CD14-positive monocyte (primary cell): ENCODE results near the gene TMEM234. TPM values are rescaled to one million over a fixed set of nuclear protein-coding genes. Genes with fewer than 3 reads are reported as not detected.

Experiments used
- DNase-seq, 3 donors: peaks; one replicate each; pipeline ENCODE4 v3.0.0-alpha.2; 2011 to 2022
- H2AFZ ChIP-seq: 2 replicates; pipeline ENCODE4 v1.6.0; 2012; ENCODE audit warnings: mild to moderate bottlenecking, low read depth, low read length, inconsistent platforms; ENCODE audit not compliant: insufficient read depth, poor library complexity, severe bottlenecking
- H3K27ac ChIP-seq, 2 donors: 1 replicate in 1 of 2; 2 replicates in 1 of 2; pipeline ENCODE4 v1.5.1; 2012 to 2013; ENCODE audit warnings: low read length in 2 of 2, control low read depth in 1 of 2, inconsistent platforms in 1 of 2, low read depth in 1 of 2, mild to moderate bottlenecking in 1 of 2
- H3K27me3 ChIP-seq, 2 donors: one replicate each; pipeline versions ENCODE4 v1.6.0 to v1.6.1; 2011 to 2013; ENCODE audit warnings: low read length in 2 of 2; ENCODE audit not compliant: control insufficient read depth in 2 of 2, insufficient read depth in 2 of 2
- H3K36me3 ChIP-seq, 2 donors: replicated peaks in 1 of 2; 1 replicate in 1 of 2; 2 replicates in 1 of 2; pipeline versions ENCODE4 v1.5.1 to v1.6.1; 2012 to 2013; ENCODE audit warnings: low read length in 2 of 2, control low read depth in 1 of 2, inconsistent platforms in 1 of 2, mild to moderate bottlenecking in 1 of 2; ENCODE audit not compliant: insufficient read depth in 2 of 2, control insufficient read depth in 1 of 2
- H3K4me1 ChIP-seq, 2 donors: 1 replicate in 1 of 2; 2 replicates in 1 of 2; pipeline versions ENCODE4 v1.5.1 to v1.6.1; 2012 to 2013; ENCODE audit warnings: low read length in 2 of 2, control low read depth in 1 of 2, inconsistent platforms in 1 of 2, mild to moderate bottlenecking in 1 of 2, moderate library complexity in 1 of 2; ENCODE audit not compliant: insufficient read depth in 2 of 2, control insufficient read depth in 1 of 2
- H3K4me2 ChIP-seq: replicated peaks from 2 replicates; pipeline ENCODE3; 2012; ENCODE audit warnings: low read length, moderate library complexity, mild to moderate bottlenecking; ENCODE audit not compliant: poor library complexity, severe bottlenecking; ENCODE audit errors: extremely low read depth
- H3K4me3 ChIP-seq, 3 experiments: fragments of 200-600 bp in 1 of 3; sonication (generic) in 1 of 3; replicated peaks in 1 of 3; 1 replicate in 2 of 3; 2 replicates in 1 of 3; pipeline ENCODE4 v1.5.1; 2011 to 2013; ENCODE audit warnings: low read length in 3 of 3, mild to moderate bottlenecking in 3 of 3, control low read depth in 2 of 3, low read depth in 2 of 3, inconsistent platforms in 1 of 3, moderate library complexity in 1 of 3
- H3K79me2 ChIP-seq: 2 replicates; pipeline ENCODE4 v1.6.0; 2012; ENCODE audit warnings: mild to moderate bottlenecking, control low read depth, inconsistent platforms, low read length, moderate library complexity; ENCODE audit not compliant: insufficient read depth
- H3K9ac ChIP-seq: 2 replicates; pipeline ENCODE4 v1.6.0; 2017; ENCODE audit warnings: low read length, mild to moderate bottlenecking; ENCODE audit not compliant: insufficient read depth, poor library complexity, severe bottlenecking
- H3K9me3 ChIP-seq, 2 donors: replicated peaks in 1 of 2; 1 replicate in 1 of 2; 2 replicates in 1 of 2; pipeline versions ENCODE4 v1.5.1 to v1.6.1; 2012 to 2013; ENCODE audit warnings: low read length in 2 of 2, control low read depth in 1 of 2; ENCODE audit not compliant: control insufficient read depth in 1 of 2, insufficient read depth in 1 of 2
- H4K20me1 ChIP-seq: 2 replicates; pipeline ENCODE4 v1.6.0; 2012; ENCODE audit warnings: mild to moderate bottlenecking, low read length, control low read depth, moderate library complexity; ENCODE audit not compliant: insufficient read depth
- H3K27ac Mint-ChIP-seq, 7 donors: one replicate each; pipeline ENCODE4 v1.8.0; 2020; ENCODE audit warnings: mild to moderate bottlenecking in 7 of 7, mixed read lengths in 7 of 7, moderate library complexity in 6 of 7, inconsistent platforms in 2 of 7
- H3K27me3 Mint-ChIP-seq, 3 donors: one replicate each; pipeline ENCODE4 v1.8.0; 2021 to 2022; ENCODE audit warnings: low read depth in 3 of 3, mild to moderate bottlenecking in 3 of 3, mixed read lengths in 3 of 3, moderate library complexity in 3 of 3, inconsistent platforms in 1 of 3
- H3K36me3 Mint-ChIP-seq, 2 donors: one replicate each; pipeline ENCODE4 v1.8.0; 2020; ENCODE audit warnings: mixed read lengths in 2 of 2, inconsistent platforms in 1 of 2, mild to moderate bottlenecking in 1 of 2
- H3K4me1 Mint-ChIP-seq: one replicate; pipeline ENCODE4 v1.8.0; 2020; ENCODE audit warnings: mild to moderate bottlenecking, mixed read lengths
- H3K4me3 Mint-ChIP-seq, 2 donors: one replicate each; pipeline ENCODE4 v1.8.0; 2020; ENCODE audit warnings: mild to moderate bottlenecking in 2 of 2, mixed read lengths in 2 of 2, moderate library complexity in 1 of 2
- H3K9me3 Mint-ChIP-seq, 7 donors: one replicate each; pipeline ENCODE4 v1.8.0; 2020 to 2022; ENCODE audit warnings: mixed read lengths in 7 of 7, mild to moderate bottlenecking in 6 of 7, moderate library complexity in 6 of 7, inconsistent platforms in 2 of 7
- CTCF ChIP-seq: fragments of 200-600 bp; IDR thresholded peaks from one replicate; pipeline ENCODE4 v1.8.0; 2022; ENCODE audit warnings: antibody characterized with exemption, mild to moderate bottlenecking
- WGBS: methylation state at CpG from one replicate; pipeline ENCODE4 v1.1.5; 2013; ENCODE audit warnings: missing lambda C conversion rate; ENCODE audit not compliant: insufficient coverage; 5-methylcytosine and 5-hydroxymethylcytosine counted together
- intact Hi-C, 2 donors: fragments of 100-400 bp; cut with micrococcal nuclease; formaldehyde crosslinking; loops; one replicate each; pipeline versions ENCODE4 v1.15.0 to v1.15.1; 2023
- polyA plus RNA-seq, 3 donors: library from polyadenylated mRNA; depleted of rRNA in 1 of 3; unstranded in 2 of 3; stranded (reverse) in 1 of 3; fragments of 300-500 nt in 2 of 3; fragments of >200 nt in 1 of 3; fragmentation: Illumina TruSeq in 2 of 3; gene quantifications; 1 replicate in 2 of 3; 2 replicates in 1 of 3; pipeline ENCODE4 v1.2.3, GENCODE V29; 2012 to 2021

The TMEM234 gene
- polyA plus RNA-seq, 3 donors = 12.8 to 22.0 (median 14.5) TPM

GRCh38 chr1:32257227-32257508 is 35.0 kb upstream of the TMEM234 start:
- no peak overlapping the region for H3K4me3 ChIP-seq
- no peak overlapping the region for H3K27ac Mint-ChIP-seq
- H3K4me1 ChIP-seq = peaks cover under 1 to 4% of the 10 kb centered on the region in 2 donors
- no peaks in the 10 kb centered on the region for H3K9me3 ChIP-seq
- H2AFZ ChIP-seq = no peak overlapping the region
- peaks cover 0 to 9% (median 2%) of the 10 kb centered on the region in 3 donors for H3K27me3 Mint-ChIP-seq
- no peaks in the 10 kb centered on the region for H3K9me3 Mint-ChIP-seq
- 98% methylated on average over 4 of the region's 6 CpGs for WGBS
- H3K27ac ChIP-seq = no peak overlapping the region
- no peaks in the 10 kb centered on the region for H3K27me3 ChIP-seq
- H3K4me1 Mint-ChIP-seq = peaks cover 3% of the 10 kb centered on the region
- H3K9ac ChIP-seq = no peak overlapping the region
- no peak for TF ChIP-seq CTCF
- intact Hi-C loops = no loop called here
- no peak overlapping the region for H3K4me3 Mint-ChIP-seq
- no peak for DNase-seq
- H3K79me2 ChIP-seq = no peaks in the 10 kb centered on the region
- no peaks in the 10 kb centered on the region for H3K36me3 ChIP-seq
- H3K4me2 ChIP-seq = no peak overlapping the region
- H4K20me1 ChIP-seq = no peaks in the 10 kb centered on the region
- H3K36me3 Mint-ChIP-seq = no peaks in the 10 kb centered on the region

- Mint-ChIP-seq H3K27me3 (peaks cover 0 to 9% (median 2%) of the 10 kb centered on the region in 3 donors), H3K36me3 (no peaks in the 10 kb centered on the region), H3K9me3 (no peaks in the 10 kb centered on the region), H3K4me3 (no peak overlapping the region), H3K4me1 (peaks cover 9% of the 10 kb centered on the region), H3K27ac (no peak overlapping the region)
- Histone ChIP-seq H3K36me3 (no peaks in the 10 kb centered on the region), H3K27me3 (no peaks in the 10 kb centered on the region), H3K4me2 (no peak overlapping the region), H3K27ac (no peak overlapping the region), H4K20me1 (no peaks in the 10 kb centered on the region), H3K4me3 (no peak overlapping the region), H3K9me3 (no peaks in the 10 kb centered on the region), H3K9ac (no peak overlapping the region), H3K4me1 (peaks cover 6 to 9% of the 10 kb centered on the region in 2 donors), H2AFZ (no peak overlapping the region), H3K79me2 (no peaks in the 10 kb centered on the region)
- no peak for DNase-seq
- TF ChIP-seq CTCF = no peak
- 80% methylated on average over 1 of the region's 9 CpGs for WGBS
- intact Hi-C loops = no loop called here
Measured at GRCh38 chr1:32256473-32257226, 34.5 kb upstream of the TMEM234 start.
